RWPE1 (cell line): Measurements from ENCODE around the gene DDX10.

Experiments used
- CTCF ChIA-PET: fragments of 350-600 bp; sonication (Branson Sonifier 250); formaldehyde crosslinking; extraction: SDS; loops from one replicate; lab custom pipeline; 2021; lab: Yijun Ruan, JAX
- POLR2A ChIA-PET: fragments of 400-600 bp; formaldehyde crosslinking; extraction: SDS; loops from one replicate; lab custom pipeline; 2020; ENCODE audit warnings: antibody characterized with exemption; ENCODE audit not compliant: low non-redundant PET; lab: Yijun Ruan, JAX
- DNase-seq: peaks from one replicate; pipeline ENCODE4 v3.0.0; 2012; ENCODE audit warnings: low spot score
- H3K27ac ChIP-seq: fragments of 450-650 bp; 2 replicates; pipeline ENCODE4 v1.5.1; 2017
- TF ChIP-seq, protein P1 (sequence below): fragments of 450-650 bp; conservative IDR thresholded peaks from 2 replicates; pipeline ENCODE4 v1.5.1; 2017; ENCODE audit warnings: low read depth, mild to moderate bottlenecking

DDX10 gene

GRCh38 chr11:108966206-108966605 is 301.3 kb downstream of the DDX10 start:
- H3K27ac ChIP-seq: no peak overlapping the region
- DNase-seq: no peak
- POLR2A ChIA-PET: no interaction called here
- CTCF ChIA-PET: no interaction called here
- TF ChIP-seq, protein P1, sequence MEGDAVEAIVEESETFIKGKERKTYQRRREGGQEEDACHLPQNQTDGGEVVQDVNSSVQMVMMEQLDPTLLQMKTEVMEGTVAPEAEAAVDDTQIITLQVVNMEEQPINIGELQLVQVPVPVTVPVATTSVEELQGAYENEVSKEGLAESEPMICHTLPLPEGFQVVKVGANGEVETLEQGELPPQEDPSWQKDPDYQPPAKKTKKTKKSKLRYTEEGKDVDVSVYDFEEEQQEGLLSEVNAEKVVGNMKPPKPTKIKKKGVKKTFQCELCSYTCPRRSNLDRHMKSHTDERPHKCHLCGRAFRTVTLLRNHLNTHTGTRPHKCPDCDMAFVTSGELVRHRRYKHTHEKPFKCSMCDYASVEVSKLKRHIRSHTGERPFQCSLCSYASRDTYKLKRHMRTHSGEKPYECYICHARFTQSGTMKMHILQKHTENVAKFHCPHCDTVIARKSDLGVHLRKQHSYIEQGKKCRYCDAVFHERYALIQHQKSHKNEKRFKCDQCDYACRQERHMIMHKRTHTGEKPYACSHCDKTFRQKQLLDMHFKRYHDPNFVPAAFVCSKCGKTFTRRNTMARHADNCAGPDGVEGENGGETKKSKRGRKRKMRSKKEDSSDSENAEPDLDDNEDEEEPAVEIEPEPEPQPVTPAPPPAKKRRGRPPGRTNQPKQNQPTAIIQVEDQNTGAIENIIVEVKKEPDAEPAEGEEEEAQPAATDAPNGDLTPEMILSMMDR: no peak

- TF ChIP-seq, protein P1: no peak
- CTCF ChIA-PET: no interaction called here
- POLR2A ChIA-PET: no interaction called here
- no peak overlapping the region for H3K27ac ChIP-seq
- DNase-seq: no peak
These were observed 302.1 kb downstream of the DDX10 start for GRCh38 chr11:108966978-108967377.

DNA sequence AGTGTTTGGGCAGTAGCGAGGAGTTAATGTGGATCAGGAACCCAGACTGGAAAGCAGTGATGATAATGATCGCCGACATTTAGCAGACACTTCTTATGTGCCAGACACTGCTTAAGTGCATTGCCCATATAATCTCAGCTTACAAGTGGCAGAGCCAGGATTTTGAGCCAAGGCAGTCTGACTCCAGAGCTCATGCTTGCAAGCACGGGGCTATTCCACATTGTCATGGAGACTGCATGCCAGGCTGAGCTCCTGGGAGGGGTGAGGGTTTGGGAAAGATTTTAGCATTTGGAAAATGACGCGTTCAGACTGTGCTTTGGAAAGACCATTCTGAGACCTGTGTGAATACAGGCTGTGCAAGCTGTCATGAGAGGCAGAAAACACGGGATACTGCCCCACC is 302.7 kb downstream of the DDX10 start:
- ChIA-PET CTCF (no interaction called here), POLR2A (no interaction called here)
- TF ChIP-seq, protein P1: no peak
- H3K27ac ChIP-seq: no peak overlapping the region
- no peak for DNase-seq

GRCh38 chr11:108970221-108970991 is 305.5 kb downstream of the DDX10 start:
- no peak for DNase-seq
- no peak overlapping the region for H3K27ac ChIP-seq
- ChIA-PET POLR2A (no interaction called here), CTCF (no interaction called here)
- TF ChIP-seq, protein P1: no peak

- peak overlapping the region; percentile 67 for H3K27ac ChIP-seq
- ChIA-PET CTCF (interaction anchor here (0.6 kb wide), 1 partner anchor 1791 kb away, joined by 3 read pairs; no protein-coding TSS in a partner anchor), POLR2A (no interaction called here)
- TF ChIP-seq, protein P1: no peak
- peak; percentile 67 for DNase-seq
These were observed 308.7 kb downstream of the DDX10 start for GRCh38 chr11:108973402-108974162.

GRCh38 chr11:108975026-108975425 is 310.2 kb downstream of the DDX10 start:
- TF ChIP-seq, protein P1: no peak
- no peak overlapping the region for H3K27ac ChIP-seq
- no peak for DNase-seq
- POLR2A ChIA-PET: no interaction called here
- CTCF ChIA-PET: no interaction called here
